HEK293T (cell line): Measurements from ENCODE around the gene BUB3.

Experiments used
- ARNT ChIP-seq: fragments of 450-650 bp; IDR thresholded peaks from 2 replicates; pipeline ENCODE4 v1.6.1; 2017; ENCODE audit warnings: mild to moderate bottlenecking
- BHLHE40 ChIP-seq: fragments of 450-650 bp; IDR thresholded peaks from 2 replicates; pipeline ENCODE4 v1.6.1; 2016; ENCODE audit warnings: mild to moderate bottlenecking, moderate library complexity, borderline replicate concordance
- ELF4 ChIP-seq: fragments of 450-650 bp; IDR thresholded peaks from 2 replicates; pipeline ENCODE4 v1.6.1; 2017; ENCODE audit warnings: antibody characterized with exemption
- FOXK2 ChIP-seq: fragments of 450-650 bp; IDR thresholded peaks from 2 replicates; pipeline ENCODE4 v1.6.1; 2016; ENCODE audit warnings: mild to moderate bottlenecking
- FOXM1 ChIP-seq: fragments of 450-650 bp; IDR thresholded peaks from 2 replicates; pipeline ENCODE4 v1.6.1; 2017; ENCODE audit warnings: mild to moderate bottlenecking, borderline replicate concordance
- NFRKB ChIP-seq: fragments of 450-650 bp; IDR thresholded peaks from 2 replicates; pipeline ENCODE4 v1.6.1; 2016; ENCODE audit warnings: mild to moderate bottlenecking, moderate library complexity
- SP1 ChIP-seq: fragments of 450-650 bp; IDR thresholded peaks from 2 replicates; pipeline ENCODE4 v1.6.1; 2017
- TARDBP ChIP-seq: fragments of 450-650 bp; IDR thresholded peaks from 2 replicates; pipeline ENCODE4 v1.6.1; 2016
- ZNF384 ChIP-seq: fragments of 450-650 bp; IDR thresholded peaks from 2 replicates; pipeline ENCODE4 v1.6.1; 2016

GRCh38 chr10:123212640-123213039 is 58.4 kb downstream of the BUB3 start:
- TF ChIP-seq ARNT (no peak), ELF4 (no peak), FOXK2 (no peak), NFRKB (no peak), SP1 (no peak), TARDBP (no peak), FOXM1 (no peak), ZNF384 (no peak), BHLHE40 (no peak)
